GM12878 (cell line): Measurements from ENCODE around the gene MORC1.

Experiments used
- CBX3 ChIP-seq: fragments of 200-600 bp; sonication (generic); IDR thresholded peaks from 2 replicates; pipeline ENCODE4 v1.6.1; 2016; ENCODE audit warnings: low read depth, borderline replicate concordance
- GATAD2B ChIP-seq: fragments of 450-650 bp; conservative IDR thresholded peaks from 2 replicates; pipeline ENCODE4 v1.6.1; 2017; ENCODE audit warnings: low read depth, mild to moderate bottlenecking, moderate library complexity

- TF ChIP-seq GATAD2B (no peak), CBX3 (no peak)
Observed at GRCh38 chr3:108951820-108952501, 166.0 kb downstream of the MORC1 start.
